Measurements from ENCODE around the gene NCAPG2.
"Not testable (repeated sequence)": the region's sequence is repeated elsewhere in the genome, so short reads cannot be mapped to it uniquely, and the experiment has no call there.

- TF ChIP-seq CTCF (optimal IDR thresholded peaks at IDR 0.05 in 1 of 3, IDR thresholded peaks at IDR 0.05 in 1 of 3, conservative IDR thresholded peaks at IDR 0.05 in 1 of 3; ENCODE audit: extremely low read depth in 1 of 3, insufficient read depth in 2 of 3, low read length in 3 of 3); EZH2 (IDR thresholded peaks at IDR 0.05; ENCODE audit: low read length): not testable (repeated sequence)
Observed at GRCh38 chr7:158703679-158704523, 703 bp downstream of the NCAPG2 start.

All from keratinocyte (primary cell).